ENCODE measurements around the gene NDUFB2. TPM values are rescaled to one million over a fixed set of nuclear protein-coding genes. Genes with fewer than 3 reads are reported as not detected.

NDUFB2 gene
- total RNA-seq, 2 experiments from 2014 or later, result 73.7 to 84.4 TPM

DNA sequence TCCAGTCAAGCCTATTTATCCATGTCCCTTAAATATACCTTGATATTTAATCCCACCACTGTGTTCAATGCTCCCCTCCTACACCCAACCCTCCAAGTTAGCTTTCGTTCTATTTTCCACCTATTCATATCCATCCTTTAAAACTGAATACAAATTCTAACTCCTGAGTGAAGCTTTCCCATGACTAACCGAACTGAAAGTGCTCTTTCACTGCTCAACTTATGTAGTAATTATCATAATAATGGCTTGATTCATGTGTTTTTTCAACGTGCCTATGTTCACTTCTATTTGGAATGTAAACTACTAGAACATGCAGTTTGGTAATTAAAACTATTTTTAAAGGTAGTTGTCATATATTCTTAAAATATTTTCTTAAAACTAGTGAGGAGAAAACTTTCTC, 58.0 kb downstream of the NDUFB2 start:
- POLR2A ChIA-PET, result no interaction called here
- no peak overlapping the region for H3K27ac ChIP-seq (ENCODE audit: low read depth in 1 of 2, low read length in 2 of 2)
- no peaks in the 10 kb centered on the region for H3K27me3 Mint-ChIP-seq
- H3K9me3 ChIP-seq (ENCODE audit: control insufficient read depth in 1 of 2, insufficient read depth in 1 of 2, low read length in 2 of 2), result no peaks in the 10 kb centered on the region
- no peaks in the 10 kb centered on the region for H3K27me3 ChIP-seq (ENCODE audit: control insufficient read depth in 1 of 2, insufficient read depth in 2 of 2, low read length in 2 of 2)
- CTCF ChIA-PET, result no interaction called here
- ATAC-seq (ENCODE audit: poor library complexity) (no peak), DNase-seq (no peak)
- intact Hi-C loops (cut with DNase I, micrococcal nuclease), result no loop called here
- H3K36me3 Mint-ChIP-seq (ENCODE audit: low read depth), result peaks cover 64% of the 10 kb centered on the region
- H3K27ac Mint-ChIP-seq, result no peak overlapping the region
- no peaks in the 10 kb centered on the region for H3K4me1 ChIP-seq (ENCODE audit: insufficient read depth, low read length)
- no peaks in the 10 kb centered on the region for H3K4me1 Mint-ChIP-seq (ENCODE audit: low read depth)
- TF ChIP-seq CTCF (IDR thresholded peaks at IDR 0.05), result no peak
- no peak overlapping the region for H3K4me3 ChIP-seq (ENCODE audit: low read length)
- no peak overlapping the region for H3K4me3 Mint-ChIP-seq
- peaks cover 20% of the 10 kb centered on the region for H3K36me3 ChIP-seq (ENCODE audit: insufficient read depth, low read length)
- no peaks in the 10 kb centered on the region for H3K9me3 Mint-ChIP-seq

Other genes starting within 250 kb of the NDUFB2 start
- gene MKRN1, start 217.2 kb upstream of the NDUFB2 start, total RNA-seq, result 100 to 1,000 TPM; 115 to 129 TPM
- not detected for gene DENND2A, start 55.9 kb upstream of the NDUFB2 start, total RNA-seq
- 10 to 100 TPM; 14.8 to 15.7 TPM for gene ADCK2, start 23.8 kb upstream of the NDUFB2 start, total RNA-seq
- gene BRAF, start 228.2 kb downstream of the NDUFB2 start, total RNA-seq, result 10 to 100 TPM; 49.9 to 57.8 TPM